Measurements from ENCODE around the gene OSBPL6.

DNA sequence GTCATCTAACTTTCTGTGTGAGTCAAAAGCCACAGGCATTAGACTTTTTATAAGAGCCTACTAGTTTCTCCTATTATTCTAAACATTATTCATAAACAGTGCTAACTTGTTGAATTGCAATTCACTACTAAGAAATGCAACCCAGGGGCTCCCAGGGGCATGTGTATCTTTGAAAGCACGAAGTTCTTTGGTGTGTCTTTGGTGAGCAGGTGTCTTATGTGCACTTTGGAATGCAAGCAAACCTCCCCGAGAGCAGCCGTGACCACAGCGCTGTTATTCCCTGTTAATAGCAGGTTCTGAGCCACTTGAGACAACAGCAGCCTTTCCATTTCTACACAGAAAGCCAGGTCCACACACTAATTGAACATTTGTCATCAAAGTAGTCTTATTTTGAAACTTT is 133.2 kb downstream of the OSBPL6 start:
- TF ChIP-seq, protein P1, sequence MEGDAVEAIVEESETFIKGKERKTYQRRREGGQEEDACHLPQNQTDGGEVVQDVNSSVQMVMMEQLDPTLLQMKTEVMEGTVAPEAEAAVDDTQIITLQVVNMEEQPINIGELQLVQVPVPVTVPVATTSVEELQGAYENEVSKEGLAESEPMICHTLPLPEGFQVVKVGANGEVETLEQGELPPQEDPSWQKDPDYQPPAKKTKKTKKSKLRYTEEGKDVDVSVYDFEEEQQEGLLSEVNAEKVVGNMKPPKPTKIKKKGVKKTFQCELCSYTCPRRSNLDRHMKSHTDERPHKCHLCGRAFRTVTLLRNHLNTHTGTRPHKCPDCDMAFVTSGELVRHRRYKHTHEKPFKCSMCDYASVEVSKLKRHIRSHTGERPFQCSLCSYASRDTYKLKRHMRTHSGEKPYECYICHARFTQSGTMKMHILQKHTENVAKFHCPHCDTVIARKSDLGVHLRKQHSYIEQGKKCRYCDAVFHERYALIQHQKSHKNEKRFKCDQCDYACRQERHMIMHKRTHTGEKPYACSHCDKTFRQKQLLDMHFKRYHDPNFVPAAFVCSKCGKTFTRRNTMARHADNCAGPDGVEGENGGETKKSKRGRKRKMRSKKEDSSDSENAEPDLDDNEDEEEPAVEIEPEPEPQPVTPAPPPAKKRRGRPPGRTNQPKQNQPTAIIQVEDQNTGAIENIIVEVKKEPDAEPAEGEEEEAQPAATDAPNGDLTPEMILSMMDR (IDR thresholded peaks at IDR 0.05): no peak
- no peak for TF ChIP-seq ZFX (IDR thresholded peaks at IDR 0.05; ENCODE audit: borderline replicate concordance)

Data from 22Rv1 (cell line).